NCI-H2171 treated with DMSO at 0.1 percent for 48 hours (cell line): ENCODE measurements around the gene APOH.

ENCODE experiments used
- DNase-seq: peaks from one replicate; lab custom pipeline; 2025; lab: John Stamatoyannopoulos, UW

APOH gene

DNA sequence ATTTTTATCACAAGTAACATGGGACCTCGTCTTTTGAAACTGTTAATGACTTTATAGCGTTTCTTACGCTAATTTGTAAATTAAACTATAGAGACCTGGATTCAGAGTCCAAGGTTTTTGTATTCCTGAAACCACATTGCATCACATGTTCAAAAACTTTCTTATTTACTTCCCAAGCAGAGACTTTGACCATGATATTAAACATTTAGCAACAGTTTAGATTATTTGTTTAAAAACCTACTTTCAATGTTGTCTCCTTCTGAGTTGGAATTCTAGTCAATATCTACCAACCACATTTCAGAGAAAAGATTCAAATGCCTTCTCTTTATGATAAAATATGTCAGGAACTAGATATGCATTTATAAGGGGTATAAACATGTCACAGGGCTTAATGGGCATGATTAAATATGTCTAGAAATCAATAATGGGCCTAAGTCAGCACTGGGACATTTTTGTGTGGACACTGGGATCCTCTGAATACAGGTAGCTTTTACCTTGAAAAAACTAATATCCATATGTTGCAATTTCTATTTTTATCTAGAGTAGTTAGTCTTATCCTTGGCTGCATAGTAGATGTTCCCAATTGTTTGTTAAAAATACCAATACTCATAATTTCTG is 6.3 kb upstream of the APOH start:
- DNase-seq = no peak

DNA sequence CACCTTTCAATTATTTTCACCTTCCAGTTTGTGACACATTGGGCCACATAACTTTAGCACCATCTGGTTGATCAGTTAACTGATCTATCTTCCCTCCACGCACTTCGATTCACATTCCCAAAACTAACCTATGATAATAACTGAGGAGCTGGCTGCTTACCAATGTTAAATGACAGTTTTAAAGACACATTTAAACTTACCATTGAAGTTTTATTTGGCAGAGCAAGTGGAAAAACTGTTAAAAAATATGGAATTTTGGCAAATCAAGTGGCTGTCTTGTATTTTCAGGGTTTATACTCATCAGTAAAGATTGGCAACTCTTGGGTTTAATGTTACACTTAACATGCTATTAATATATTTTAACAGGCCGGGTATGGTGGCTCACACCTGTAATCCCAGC is 5.4 kb upstream of the APOH start:
- DNase-seq = no peak

DNA sequence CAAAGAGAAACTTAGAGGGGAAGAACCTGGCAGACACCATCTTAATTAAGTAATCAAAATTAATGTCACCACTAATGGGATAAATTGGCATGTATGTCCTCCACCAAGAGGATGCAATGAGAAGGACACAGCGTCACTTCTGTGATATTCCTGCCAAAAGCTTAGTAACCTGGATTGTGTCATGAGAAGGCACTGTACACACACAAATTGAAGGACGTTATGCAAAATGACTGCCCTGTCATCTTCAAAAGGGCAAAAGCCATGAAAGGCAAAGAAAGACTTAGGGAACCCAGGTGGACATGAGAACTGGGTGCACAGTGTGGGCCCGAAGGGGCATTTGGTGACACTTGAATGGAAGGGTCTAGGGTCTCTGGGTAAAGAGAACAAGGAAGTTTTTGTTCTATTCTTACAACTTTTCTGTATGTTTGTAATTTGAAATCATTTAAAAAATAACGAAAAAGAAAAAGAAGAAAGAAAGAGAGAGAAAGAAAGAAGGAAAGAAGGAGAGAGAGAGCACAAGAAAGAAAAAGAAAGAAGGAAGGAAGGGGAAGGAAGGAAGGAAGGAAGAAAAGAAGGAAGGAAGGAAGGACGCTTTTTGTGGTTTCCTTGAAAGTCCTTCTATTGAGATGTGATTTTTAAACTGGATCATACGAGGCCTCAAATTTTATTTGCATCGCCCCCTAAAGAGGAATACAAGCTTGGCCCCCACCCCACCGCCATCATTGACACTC is 4.0 kb upstream of the APOH start:
- no peak for DNase-seq

DNA sequence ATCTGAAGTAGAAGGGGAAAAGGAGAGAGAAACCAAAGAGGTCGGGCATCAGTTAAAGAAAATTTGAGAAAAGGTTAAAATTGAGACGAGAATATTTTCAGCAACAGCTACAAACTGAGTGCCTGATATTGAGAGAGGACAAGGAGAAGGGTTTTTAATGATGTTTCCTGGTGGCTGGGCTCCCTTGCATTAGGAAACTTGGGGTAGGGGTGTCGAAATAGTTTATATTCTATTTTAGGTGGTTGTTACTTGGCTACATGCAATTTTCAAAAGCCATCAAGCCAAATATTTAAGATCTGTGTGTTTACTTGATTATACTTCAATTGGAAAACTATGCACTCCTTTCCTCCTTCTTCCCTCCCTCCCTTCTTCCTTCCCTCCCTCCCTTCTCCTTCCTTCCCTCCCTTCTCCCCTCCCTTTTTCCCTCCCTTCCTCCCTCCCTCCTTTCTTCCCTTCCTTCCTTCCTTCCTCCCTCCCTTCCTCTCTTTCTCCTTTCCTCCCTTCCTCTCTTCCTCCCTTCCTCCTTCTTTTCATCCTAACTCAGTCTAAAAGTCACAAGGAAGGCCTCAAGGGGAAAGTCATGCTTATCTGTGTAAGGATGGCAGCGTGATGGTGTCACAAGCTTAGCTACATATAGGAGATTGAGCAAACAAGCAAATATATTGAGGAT is 1.8 kb upstream of the APOH start:
- DNase-seq = no peak

DNA sequence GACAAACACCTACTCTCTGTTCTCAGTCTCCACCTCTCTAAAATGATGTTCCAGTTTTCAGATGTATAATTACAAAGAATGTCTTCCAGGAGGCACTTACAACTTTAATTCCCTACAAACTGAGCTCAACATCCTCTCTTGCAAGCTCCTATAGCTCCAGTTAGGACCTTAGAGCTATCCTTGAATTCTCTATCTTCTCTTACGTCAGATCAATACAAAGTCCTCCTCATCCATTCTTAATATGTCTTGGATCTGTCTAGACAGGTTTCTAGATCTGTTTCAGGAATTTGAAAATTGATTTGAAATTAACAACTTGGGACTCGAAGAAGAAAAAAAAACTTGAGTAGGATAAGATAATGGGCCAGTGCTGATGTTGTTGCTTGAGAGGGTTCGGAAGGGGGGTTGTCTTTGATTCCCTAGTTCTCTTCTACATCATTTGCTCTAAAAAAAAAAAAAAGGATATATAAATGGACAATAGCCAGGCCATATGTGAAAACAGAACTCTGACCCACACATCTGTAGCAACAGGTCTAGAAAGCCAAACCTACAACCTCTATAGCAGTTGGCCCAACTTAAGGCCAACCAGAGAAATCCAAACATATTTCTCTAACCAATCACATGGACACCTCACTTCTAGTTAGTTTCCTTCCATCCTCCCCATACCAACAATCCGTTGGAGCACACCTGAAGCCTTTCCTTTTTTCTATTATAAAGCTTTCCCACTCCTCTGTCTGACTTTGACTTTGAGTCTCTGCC is 746 bp upstream of the APOH start:
- no peak for DNase-seq

DNA sequence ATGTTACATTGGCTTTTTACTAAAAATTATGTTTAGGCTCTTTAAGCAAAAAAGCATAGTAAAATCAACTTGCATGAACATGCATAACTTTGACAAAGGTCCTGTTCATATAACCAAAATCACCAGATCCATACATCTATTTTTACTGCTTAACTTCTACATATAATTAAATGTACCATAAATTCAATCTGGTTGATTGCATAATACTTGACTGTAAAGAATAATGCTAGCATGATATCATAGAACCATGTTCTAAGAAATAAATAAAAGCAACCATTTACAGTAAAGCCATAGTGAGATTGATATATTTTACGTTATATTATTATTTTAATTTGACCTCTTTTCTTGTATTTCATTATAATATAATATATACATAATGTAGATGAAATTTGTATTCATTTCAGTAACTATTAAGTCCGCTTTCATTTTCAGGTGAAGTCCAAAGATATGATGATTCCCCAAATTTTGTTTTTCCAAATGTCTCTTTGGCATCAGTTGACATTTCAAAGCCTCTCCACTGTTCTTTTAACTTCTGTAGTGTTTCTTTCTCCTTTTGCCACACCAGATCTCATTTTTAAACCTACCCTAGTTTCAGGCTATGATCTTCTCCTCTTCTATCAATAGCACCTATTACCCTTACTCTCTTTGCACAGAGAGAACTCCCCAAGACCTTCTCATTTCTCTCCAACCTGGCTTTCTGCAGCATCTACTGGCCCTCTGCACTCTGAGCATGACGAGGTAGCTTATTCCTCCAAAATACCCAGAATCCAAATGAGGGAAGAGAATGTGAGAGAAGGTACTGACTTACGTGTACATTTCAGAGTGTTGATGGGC is 1.8 kb downstream of the APOH start:
- no peak for DNase-seq

DNA sequence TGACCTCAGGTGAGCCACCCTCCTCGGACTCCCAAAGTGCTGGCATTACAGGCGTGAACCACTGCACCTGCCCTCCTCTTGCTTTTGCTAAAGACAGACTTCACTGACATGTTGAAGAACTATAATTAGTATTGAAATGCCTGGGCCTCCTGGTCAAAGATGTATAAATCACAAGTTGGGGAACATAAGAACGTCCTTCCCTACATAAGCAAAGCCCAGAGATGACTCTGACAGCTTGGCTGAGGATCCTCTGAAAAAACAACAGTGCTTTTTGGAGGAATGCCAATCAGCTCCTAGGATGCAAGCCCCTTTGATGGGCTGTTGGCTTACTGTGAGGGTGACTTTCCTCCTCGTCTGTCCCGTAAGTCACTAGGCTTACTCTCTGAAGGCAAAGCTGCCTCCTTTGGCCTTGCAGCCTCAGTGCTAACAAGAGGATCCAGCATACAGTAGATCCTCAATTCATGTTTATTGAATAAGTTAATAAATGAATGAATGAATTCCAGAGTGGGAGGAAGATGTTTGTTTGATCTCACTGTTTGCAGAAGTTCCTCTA is 6.3 kb downstream of the APOH start:
- peak; percentile 12 for DNase-seq

DNA sequence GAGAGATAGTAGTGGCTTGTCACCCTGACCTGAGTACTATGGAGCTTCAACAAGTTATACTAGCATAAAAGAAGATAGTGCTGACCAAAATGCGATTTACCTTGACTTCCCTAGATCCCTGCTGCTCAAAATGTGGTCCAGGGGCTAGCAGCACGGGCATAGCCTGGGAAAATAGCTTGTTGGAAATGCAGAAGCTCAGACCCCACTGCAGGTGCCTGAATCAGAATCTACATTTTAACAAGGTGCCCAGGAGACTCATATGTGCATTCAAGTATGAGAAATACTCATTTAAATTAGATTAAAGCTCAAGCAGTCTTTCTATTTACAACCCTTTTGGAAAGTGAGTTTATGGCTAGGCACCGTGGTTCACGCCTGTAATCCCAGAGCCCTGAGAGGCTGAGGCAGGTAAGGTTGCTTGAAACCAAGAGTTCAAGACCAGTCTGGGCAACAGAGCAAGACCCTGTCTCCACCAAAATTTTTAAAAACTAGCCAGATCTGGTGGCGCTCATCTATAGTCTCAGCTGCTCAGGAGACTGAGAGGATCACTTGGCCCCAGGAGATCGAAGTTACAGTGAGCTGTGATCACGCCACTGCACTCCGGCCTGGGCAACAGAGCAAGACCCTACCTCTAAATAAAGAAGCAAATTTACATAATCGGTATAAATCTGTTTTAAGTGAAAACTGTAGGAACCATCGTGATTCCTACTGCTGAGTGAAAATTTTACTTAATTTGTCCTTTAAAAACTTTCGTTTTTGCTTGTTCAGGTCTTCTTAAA is 7.3 kb downstream of the APOH start:
- DNase-seq = no peak

DNA sequence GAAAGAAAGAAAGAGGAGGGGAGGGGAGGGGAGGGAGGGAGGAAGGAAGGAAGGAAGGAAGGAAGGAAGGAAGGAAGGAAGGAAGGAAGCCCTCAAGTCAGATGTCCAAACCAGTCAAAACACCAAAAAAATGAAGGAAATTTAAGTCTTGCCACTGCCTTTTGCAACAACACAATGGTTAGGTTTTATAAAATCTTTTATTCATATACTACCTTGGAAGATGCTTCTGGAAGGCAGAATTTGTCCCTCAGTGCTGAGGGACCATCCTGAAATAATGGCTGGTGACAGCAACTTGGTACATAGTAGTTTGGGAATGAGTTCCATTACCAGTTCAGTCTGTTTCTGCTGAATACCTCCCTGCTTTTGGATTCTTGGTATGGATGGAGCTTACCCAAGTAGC is 7.9 kb downstream of the APOH start:
- no peak for DNase-seq

DNA sequence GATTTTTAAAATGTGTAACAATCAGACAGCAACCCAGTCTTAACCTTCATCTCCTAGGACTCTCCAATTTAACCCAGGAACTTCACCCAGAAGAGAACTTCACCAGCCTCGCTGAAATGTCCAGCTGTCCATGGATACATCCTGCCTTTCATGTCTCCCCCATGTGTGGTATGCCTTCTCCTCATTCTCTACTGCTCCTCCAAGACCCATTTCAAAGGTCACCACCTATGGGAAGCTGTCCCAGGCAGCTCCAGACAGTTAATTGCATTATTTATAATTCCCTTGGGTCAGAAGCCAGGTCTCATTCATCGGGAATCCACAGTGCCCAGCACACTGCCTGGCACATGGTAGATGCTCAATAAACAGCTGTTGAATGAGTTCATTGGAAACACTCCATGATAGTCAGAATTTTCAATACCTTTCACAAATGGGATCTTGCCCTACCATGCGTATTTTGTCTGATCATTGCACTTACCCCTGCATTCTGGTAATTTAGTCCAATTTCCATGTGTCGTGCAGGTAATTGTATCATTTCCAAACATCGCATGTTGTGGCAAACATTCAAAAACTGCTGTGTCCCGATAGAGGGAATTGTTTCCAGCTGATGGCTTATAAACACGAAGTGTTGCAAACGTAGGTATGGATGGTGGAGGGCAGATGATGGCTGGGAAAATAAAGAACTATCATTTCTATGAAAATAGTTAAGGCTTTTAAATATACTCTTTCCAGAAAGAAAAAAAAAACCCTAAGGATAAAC is 9.0 kb downstream of the APOH start:
- no peak for DNase-seq

DNA sequence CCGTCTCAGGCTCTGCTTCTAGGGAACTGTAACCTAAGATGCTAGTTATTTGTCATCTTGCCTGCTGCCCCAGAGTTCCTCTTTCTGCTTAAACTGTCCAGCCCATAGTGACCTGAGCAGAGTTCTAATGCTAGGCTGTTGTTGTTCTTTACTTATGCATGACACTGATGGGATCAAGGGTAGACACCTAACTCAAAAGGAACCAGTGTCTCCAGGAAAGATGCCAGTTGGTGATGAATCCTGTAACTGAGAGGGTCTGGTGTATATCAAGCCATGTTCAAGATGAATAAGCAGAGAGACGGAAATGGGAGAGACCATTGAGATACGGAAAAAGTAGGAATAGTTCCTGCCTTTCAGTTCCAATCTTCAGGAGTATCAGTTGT is 13.7 kb downstream of the APOH start:
- DNase-seq = no peak

DNA sequence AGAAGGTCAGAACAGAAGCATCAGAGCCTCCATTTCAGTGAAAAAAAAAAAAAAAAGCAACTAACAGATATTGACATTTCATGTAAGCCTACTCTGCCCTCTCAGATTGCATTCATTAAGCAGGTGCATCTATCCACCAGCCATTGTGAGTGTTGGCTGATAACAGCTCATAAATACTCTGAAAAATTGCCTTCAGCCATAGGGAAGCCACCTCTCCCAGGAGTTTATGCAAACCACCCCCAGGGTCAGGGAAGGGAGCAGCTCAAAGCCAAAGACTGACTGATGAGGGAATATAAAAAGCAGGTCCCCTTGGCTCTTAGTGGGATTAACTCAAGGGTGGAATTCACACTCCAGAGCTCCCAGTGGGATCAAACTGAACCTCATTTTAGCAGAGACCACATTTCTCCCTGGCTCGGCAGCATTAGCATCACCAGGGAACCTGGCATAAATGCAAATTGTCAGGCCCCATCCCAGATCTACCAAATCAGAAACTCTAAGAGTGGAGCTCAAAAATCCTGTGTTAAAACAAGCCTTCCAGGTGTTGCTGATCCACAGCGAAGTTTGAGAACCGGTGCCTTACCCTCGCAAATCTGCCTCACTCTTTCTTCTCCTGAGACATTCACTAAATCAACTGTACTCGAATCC is 14.2 kb downstream of the APOH start:
- DNase-seq = no peak

DNA sequence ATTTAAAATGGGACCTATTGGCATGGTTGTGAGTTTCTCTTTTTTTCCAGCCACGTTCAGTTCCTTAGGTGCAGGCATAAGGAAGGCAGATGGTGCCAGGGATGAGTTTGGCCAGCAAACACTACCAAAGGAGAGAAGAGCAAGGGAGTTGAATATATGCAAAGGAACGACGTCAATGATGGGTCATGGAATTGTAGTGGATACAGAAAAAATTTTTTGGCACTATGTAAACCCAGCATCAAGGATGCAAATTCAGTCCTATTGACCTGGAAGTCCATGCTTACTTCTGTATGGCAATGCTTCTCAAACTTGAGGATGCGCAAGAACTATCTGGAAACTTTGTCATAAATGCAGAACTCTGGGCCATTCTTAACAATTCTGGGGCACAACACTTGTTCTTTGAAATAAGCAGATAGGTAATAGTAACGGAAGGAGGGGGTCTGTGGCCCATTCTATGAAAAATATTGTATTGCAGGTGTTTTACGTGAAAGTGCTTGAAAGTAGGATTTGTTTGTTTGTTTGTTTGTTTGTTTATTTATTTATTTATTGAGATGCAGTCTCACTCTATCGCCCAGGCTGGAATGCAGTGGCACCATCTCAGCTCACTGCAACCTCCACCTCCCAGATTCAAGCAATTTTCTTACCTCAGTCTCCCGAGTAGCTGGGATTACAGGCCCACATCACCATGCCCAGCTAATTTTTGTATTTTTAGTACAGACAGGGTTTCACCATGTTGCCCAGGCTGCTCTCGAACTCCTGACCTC is 18.0 kb downstream of the APOH start:
- no peak for DNase-seq

DNA sequence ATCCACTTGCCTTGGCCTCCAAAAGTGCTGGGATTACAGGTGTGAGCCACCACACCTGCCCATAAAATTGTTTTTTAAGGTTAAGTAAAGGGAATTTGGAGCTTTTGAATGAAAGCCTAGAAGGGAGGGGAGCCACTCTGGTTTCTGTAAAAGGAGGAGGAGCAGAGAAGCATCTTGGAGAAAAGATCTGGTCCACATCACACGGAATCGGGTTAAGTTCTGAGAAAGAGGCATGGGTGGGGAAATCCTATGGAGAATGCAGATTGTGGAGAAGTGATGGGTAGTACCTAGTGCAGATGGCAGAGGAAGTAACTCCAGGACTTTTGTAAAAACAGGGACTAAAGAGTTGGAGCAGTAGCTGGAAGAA is 19.0 kb downstream of the APOH start:
- DNase-seq = no peak

DNA sequence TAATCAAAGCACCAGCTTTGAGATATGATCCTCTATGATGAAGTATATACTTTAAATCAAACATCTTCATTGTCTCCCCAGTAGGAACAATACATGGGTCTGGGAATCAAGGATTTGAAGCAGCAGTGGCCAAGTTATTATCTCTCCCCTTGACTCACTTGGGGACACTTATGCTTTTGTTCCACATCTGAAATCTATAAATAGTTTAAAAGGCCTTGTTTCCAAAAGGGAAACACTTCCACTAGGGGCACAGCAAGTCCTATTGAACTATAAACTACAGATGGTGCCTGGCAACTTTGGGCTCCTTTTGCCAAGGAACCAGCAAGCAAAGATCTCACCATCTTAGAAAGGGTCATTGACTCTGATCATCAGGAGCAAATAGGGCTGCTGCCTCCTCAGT is 21.3 kb downstream of the APOH start:
- DNase-seq = no peak

DNA sequence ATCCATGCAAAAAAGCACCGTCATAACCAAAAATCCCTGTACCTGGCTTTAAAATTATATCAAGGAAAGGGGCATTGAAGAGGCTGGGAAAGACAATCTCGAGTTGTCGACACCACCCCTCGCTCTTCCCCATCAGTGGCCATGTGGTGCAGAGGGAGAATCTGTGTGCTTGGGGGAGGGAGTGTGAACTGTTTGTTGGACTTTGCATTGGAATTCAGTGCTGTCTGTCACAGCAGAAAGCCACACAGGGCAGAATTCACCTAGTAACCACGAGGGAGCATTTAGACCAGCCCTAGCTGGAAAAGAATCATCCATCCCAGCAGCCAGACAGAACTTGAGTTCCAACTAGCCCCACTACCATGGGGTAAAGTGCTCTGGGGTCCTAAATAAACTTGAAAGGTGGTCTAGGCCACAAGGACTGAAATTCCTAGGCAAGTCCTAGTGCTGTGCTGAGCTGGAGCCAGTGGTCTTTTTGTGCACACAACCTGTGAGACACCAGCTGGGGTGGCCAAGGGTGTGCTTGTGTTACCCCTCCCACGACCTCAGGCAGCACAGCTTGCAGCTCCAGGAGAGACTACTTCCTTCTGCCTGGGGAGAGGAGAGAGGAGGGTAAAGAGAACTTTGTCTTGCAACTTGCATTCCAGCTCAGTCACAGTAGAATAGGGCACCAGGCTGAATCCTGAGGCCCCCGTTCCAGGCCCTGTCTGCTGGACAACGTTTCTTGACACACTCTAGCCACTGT is 25.8 kb downstream of the APOH start:
- DNase-seq = no peak

DNA sequence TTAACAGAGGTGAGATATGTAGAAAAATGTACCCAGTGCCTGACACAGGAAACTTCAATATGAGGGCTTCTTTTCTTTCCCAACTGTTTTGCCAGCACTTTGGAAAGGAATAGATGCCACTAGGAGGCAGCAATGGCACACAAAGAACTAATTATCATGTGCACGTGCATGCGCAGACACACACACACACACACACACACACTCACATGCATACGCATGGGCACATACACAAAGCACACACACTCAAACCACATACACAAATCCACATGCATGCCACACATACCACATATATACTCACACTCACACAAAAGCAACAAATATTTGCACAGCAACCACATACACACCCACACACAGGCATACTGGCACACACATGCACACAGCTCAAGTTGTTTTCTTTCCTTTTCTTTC is 28.5 kb downstream of the APOH start:
- DNase-seq = peak; percentile 48

DNA sequence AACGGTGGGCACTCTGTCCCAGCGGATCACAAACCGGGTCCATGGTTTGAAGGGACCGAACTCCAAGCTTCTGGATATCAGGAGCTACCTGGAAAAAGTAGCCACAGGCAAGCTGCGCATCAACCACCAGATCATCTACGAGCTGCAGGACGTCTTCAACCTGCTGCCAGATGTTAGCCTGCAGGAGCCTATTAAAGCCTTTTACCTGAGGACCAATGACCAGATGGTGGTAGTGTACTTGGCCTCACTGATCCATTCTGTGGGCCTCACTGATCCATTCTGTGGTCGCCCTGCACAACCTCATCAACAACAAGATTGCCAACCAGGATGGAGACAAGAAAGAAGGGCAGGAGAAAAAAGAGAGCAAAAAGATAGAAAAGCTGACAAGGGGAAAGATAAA is 31.0 kb downstream of the APOH start:
- DNase-seq = no peak
